Measurements from ENCODE around the gene ENPEP. TPM values are rescaled to one million over a fixed set of nuclear protein-coding genes. Genes with fewer than 3 reads are reported as not detected.
"Not testable (repeated sequence)": the region's sequence is repeated elsewhere in the genome, so short reads cannot be mapped to it uniquely, and the experiment has no call there.

ENPEP gene
- total RNA-seq, 1 donor from 2014 or later = 8.2 TPM

- Histone ChIP-seq H3K4me1 (no peaks in the 10 kb centered on the region), H3K4me3 (no peak overlapping the region), H3K27ac (no peak overlapping the region), H3K9me3 (no peaks in the 10 kb centered on the region), H3K36me3 (no peaks in the 10 kb centered on the region), H3K27me3 (ENCODE audit: low read depth) (peaks cover 4% of the 10 kb centered on the region)
- intact Hi-C loops (cut with DNase I) = no loop called here
- DNase-seq (no peak), ATAC-seq (no peak)
- TF ChIP-seq CTCF (IDR thresholded peaks at IDR 0.05) = no peak
Measured at GRCh38 chr4:110480746-110481271, 4.9 kb downstream of the ENPEP start.

GRCh38 chr4:110483516-110483915 lies 7.6 kb downstream of the ENPEP start:
- H3K36me3 ChIP-seq = no peaks in the 10 kb centered on the region
- no peak overlapping the region for H3K27ac ChIP-seq
- intact Hi-C loops (cut with DNase I) = no loop called here

GRCh38 chr4:110484029-110484428 lies 8.1 kb downstream of the ENPEP start:
- no peaks in the 10 kb centered on the region for H3K27me3 ChIP-seq (ENCODE audit: low read depth)
- no peak for ATAC-seq
- no peaks in the 10 kb centered on the region for H3K36me3 ChIP-seq
- no peak overlapping the region for H3K4me3 ChIP-seq
- no peak for DNase-seq
- no peaks in the 10 kb centered on the region for H3K4me1 ChIP-seq
- H3K9me3 ChIP-seq = no peaks in the 10 kb centered on the region
- no peak for TF ChIP-seq CTCF (IDR thresholded peaks at IDR 0.05)
- intact Hi-C loops (cut with DNase I) = no loop called here
- H3K27ac ChIP-seq = no peak overlapping the region

More at GRCh38 chr4:110483516-110483915, 7.6 kb downstream of the ENPEP start:
- ATAC-seq = no peak
- Histone ChIP-seq H3K27me3 (ENCODE audit: low read depth) (no peaks in the 10 kb centered on the region), H3K4me3 (no peak overlapping the region), H3K4me1 (no peaks in the 10 kb centered on the region), H3K9me3 (no peaks in the 10 kb centered on the region)
- no peak for DNase-seq
- no peak for TF ChIP-seq CTCF (IDR thresholded peaks at IDR 0.05)

- Histone ChIP-seq H3K9me3 (no peaks in the 10 kb centered on the region), H3K4me3 (no peak overlapping the region), H3K4me1 (no peaks in the 10 kb centered on the region), H3K27ac (no peak overlapping the region), H3K27me3 (ENCODE audit: low read depth) (no peaks in the 10 kb centered on the region), H3K36me3 (no peaks in the 10 kb centered on the region)
- TF ChIP-seq CTCF (IDR thresholded peaks at IDR 0.05) = no peak
- DNase-seq (no peak), ATAC-seq (no peak)
- intact Hi-C loops (cut with DNase I) = no loop called here
Measured at GRCh38 chr4:110484767-110485166, 8.8 kb downstream of the ENPEP start.

GRCh38 chr4:110485452-110485851 lies 9.5 kb downstream of the ENPEP start:
- no peaks in the 10 kb centered on the region for H3K4me1 ChIP-seq
- intact Hi-C loops (cut with DNase I) = no loop called here
- H3K36me3 ChIP-seq = no peaks in the 10 kb centered on the region
- no peak for TF ChIP-seq CTCF (IDR thresholded peaks at IDR 0.05)
- no peak overlapping the region for H3K27ac ChIP-seq
- no peak for ATAC-seq
- no peaks in the 10 kb centered on the region for H3K9me3 ChIP-seq
- no peak for DNase-seq
- no peak overlapping the region for H3K4me3 ChIP-seq
- no peaks in the 10 kb centered on the region for H3K27me3 ChIP-seq (ENCODE audit: low read depth)

GRCh38 chr4:110486256-110486655 lies 10.3 kb downstream of the ENPEP start:
- ATAC-seq (no peak), DNase-seq (no peak)
- Histone ChIP-seq H3K27ac (no peak overlapping the region), H3K9me3 (no peaks in the 10 kb centered on the region), H3K27me3 (ENCODE audit: low read depth) (no peaks in the 10 kb centered on the region), H3K4me3 (no peak overlapping the region), H3K4me1 (no peaks in the 10 kb centered on the region), H3K36me3 (no peaks in the 10 kb centered on the region)
- intact Hi-C loops (cut with DNase I) = no loop called here
- TF ChIP-seq CTCF (IDR thresholded peaks at IDR 0.05) = no peak

GRCh38 chr4:110486850-110487249 lies 10.9 kb downstream of the ENPEP start:
- H3K9me3 ChIP-seq; H3K36me3 ChIP-seq; H3K4me3 ChIP-seq; ATAC-seq; H3K27me3 ChIP-seq (ENCODE audit: low read depth); H3K27ac ChIP-seq; intact Hi-C loops (cut with DNase I); DNase-seq; H3K4me1 ChIP-seq: not testable (repeated sequence)

Measured in lower lobe of right lung (tissue), 2 donors.